Thyroid gland (tissue), 4 donors: Measurements from ENCODE around the gene EVC. TPM values are rescaled to one million over a fixed set of nuclear protein-coding genes. Genes with fewer than 3 reads are reported as not detected.

Source experiments
- DNase-seq, 2 donors: peaks; one replicate each; pipeline ENCODE4 v3.0.0-alpha.2; 2019
- H3K27ac ChIP-seq, 3 donors: fragments of 200-600 bp; sonication (generic); 1 replicate in 2 of 3; 2 replicates in 1 of 3; pipeline ENCODE4 v1.5.1; 2016 to 2019; ENCODE audit warnings: mild to moderate bottlenecking in 1 of 3, moderate library complexity in 1 of 3
- H3K27me3 ChIP-seq: fragments of 200-600 bp; sonication (generic); one replicate; pipeline ENCODE4 v1.5.1; 2019
- H3K36me3 ChIP-seq, 2 donors: fragments of 200-600 bp; sonication (generic); one replicate each; pipeline ENCODE4 v1.5.1; 2016 to 2019
- H3K4me1 ChIP-seq, 2 donors: fragments of 200-600 bp; sonication (generic); one replicate each; pipeline ENCODE4 v1.5.1; 2017 to 2019
- H3K4me3 ChIP-seq, 3 donors: fragments of 200-600 bp; sonication (generic); replicated peaks in 1 of 3; 1 replicate in 2 of 3; 2 replicates in 1 of 3; pipeline ENCODE4 v1.5.1; 2016; ENCODE audit warnings: mild to moderate bottlenecking in 1 of 3
- H3K9me3 ChIP-seq: fragments of 200-600 bp; sonication (generic); one replicate; pipeline ENCODE4 v1.5.1; 2017
- POLR2A ChIP-seq, 2 donors: fragments of 450-650 bp; IDR thresholded peaks; one replicate each; pipeline ENCODE4 v1.6.1; 2017; ENCODE audit warnings: antibody characterized with exemption in 2 of 2, mild to moderate bottlenecking in 2 of 2, moderate library complexity in 1 of 2
- WGBS, 2 donors: methylation state at CpG; one replicate each; pipeline ENCODE4 v1.1.5; 2017; 5-methylcytosine and 5-hydroxymethylcytosine counted together
- intact Hi-C: fragments of 100-400 bp; cut with DNase I; formaldehyde crosslinking; loops from one replicate; pipeline ENCODE4 v1.15.1; 2023
- total RNA-seq, 4 donors: library from RNA; depleted of rRNA; stranded (reverse); fragments of >200 nt; gene quantifications; one replicate each; pipeline ENCODE4 v1.2.3, GENCODE V29; 2016
- TF ChIP-seq, protein P1 (sequence below), 6 experiments: fragments of 200-600 bp in 3 of 6; fragments of 450-650 bp in 3 of 6; sonication (generic) in 3 of 6; IDR thresholded peaks; one replicate each; pipeline ENCODE4 v1.5.1; 2016 to 2019; ENCODE audit warnings: antibody characterized with exemption in 6 of 6, mild to moderate bottlenecking in 2 of 6, inconsistent platforms in 1 of 6, moderate library complexity in 1 of 6

Gene EVC
- total RNA-seq, 4 donors from 2014 or later: 21.4 to 43.6 (median 38.6) TPM

DNA sequence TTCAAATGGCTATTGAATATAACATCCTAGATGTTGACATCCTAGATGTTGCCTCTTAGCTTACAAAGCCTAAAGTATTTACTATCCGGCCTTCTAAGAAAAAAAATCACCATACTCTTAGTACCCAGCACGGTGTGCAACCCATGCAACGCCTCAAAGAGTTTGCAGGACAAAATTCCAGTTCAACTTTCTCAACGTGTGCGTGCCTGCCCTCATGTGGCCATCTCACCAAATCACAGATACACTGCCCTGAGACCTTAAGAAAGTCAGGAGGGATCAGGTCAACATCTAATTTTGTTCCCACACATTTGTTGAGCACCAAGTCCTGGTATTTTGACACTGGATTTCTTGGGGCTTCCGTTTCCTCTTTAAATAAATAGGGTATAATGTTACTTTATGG lies 113.6 kb downstream of the EVC start:
- TF ChIP-seq, protein P1, sequence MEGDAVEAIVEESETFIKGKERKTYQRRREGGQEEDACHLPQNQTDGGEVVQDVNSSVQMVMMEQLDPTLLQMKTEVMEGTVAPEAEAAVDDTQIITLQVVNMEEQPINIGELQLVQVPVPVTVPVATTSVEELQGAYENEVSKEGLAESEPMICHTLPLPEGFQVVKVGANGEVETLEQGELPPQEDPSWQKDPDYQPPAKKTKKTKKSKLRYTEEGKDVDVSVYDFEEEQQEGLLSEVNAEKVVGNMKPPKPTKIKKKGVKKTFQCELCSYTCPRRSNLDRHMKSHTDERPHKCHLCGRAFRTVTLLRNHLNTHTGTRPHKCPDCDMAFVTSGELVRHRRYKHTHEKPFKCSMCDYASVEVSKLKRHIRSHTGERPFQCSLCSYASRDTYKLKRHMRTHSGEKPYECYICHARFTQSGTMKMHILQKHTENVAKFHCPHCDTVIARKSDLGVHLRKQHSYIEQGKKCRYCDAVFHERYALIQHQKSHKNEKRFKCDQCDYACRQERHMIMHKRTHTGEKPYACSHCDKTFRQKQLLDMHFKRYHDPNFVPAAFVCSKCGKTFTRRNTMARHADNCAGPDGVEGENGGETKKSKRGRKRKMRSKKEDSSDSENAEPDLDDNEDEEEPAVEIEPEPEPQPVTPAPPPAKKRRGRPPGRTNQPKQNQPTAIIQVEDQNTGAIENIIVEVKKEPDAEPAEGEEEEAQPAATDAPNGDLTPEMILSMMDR (IDR thresholded peaks at IDR 0.05): peak in 2 of 6 experiments; percentile 13 to 33
- TF ChIP-seq POLR2A (IDR thresholded peaks at IDR 0.05): no peak
- no peak for DNase-seq
- intact Hi-C loops: no loop called here
- Histone ChIP-seq H3K27me3 (no peaks in the 10 kb centered on the region), H3K4me1 (no peaks in the 10 kb centered on the region), H3K27ac (no peak overlapping the region), H3K9me3 (no peaks in the 10 kb centered on the region), H3K36me3 (peaks cover 5 to 13% of the 10 kb centered on the region in 2 donors), H3K4me3 (no peak overlapping the region)
- WGBS, 2 donors: 69 to 73% methylated on average over 6 of the region's 6 CpGs

DNA sequence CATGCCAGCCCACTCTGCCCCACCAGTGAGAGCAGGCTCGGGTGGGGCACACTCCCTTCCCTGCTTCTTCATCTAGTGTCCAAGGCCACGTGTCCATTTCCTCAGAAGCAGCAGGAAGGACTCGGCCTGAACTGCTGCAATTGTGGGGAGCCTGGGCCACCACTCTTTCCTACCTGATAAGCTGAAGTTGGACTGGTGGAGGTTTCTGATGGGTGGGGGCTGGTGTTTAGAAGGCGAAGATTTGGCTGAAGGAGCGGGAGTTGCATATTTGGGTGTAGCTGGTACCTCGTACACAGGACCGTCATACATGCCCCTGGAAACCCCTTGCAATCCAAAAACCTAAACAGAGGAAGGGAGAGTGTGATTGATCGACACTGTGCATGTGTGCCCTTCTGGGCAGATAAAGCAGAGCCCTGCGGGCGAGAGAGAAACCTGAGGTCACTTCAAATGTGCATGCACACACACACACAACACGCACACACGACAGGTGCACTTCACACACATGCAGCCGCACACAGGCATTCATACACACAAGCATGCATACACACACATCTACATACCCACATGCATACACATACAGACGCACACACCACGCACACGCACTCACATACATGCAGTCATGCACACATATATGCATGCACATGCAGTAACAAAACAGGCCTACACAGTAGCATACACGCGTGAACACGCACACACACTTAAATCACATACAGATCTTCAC lies 114.5 kb downstream of the EVC start:
- no peak overlapping the region for H3K4me3 ChIP-seq
- no peak for DNase-seq
- no peaks in the 10 kb centered on the region for H3K27me3 ChIP-seq
- no peak overlapping the region for H3K27ac ChIP-seq
- intact Hi-C loops: no loop called here
- H3K9me3 ChIP-seq: no peaks in the 10 kb centered on the region
- TF ChIP-seq, protein P1 (IDR thresholded peaks at IDR 0.05): no peak
- TF ChIP-seq POLR2A (IDR thresholded peaks at IDR 0.05): no peak
- H3K4me1 ChIP-seq: no peaks in the 10 kb centered on the region
- peaks cover 5 to 9% of the 10 kb centered on the region in 2 donors for H3K36me3 ChIP-seq
- WGBS, 2 donors: 88 to 95% methylated on average over 19 of the region's 19 CpGs

DNA sequence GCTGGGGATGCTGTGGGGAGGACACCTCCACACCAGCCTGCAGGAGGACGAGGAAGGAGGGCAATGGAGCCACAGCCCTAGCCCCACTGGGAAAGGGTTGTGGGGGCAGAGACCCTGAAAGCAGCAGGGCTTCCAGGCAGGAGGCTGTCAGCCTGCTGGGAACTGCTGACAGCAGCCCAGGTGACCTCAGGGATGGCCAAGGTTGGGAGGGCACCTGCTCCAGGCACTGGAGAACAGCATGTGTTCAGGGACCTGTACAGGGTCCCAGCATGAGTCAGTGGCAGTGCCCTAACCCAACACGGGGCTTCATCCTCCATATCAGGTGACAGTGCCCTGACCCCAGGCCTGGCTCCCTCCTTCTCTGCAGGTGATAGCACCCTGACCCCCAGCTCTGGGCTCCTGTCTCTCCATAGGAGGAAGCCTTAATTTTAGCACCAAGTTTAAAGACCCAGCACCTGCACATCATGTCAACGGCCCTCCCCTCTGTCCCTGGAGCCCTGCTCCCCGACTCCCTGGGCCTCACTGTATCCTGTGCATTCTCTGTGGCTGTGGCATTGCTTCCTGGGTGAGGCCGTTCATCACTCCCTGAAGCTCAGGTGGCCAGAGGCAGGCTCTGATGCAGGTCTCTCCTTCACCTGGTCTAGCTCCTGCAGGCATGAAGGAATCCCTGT lies 115.6 kb downstream of the EVC start:
- intact Hi-C loops: no loop called here
- 80 to 83% methylated on average over 5 of the region's 5 CpGs for WGBS, 2 donors
- H3K36me3 ChIP-seq: no peaks in the 10 kb centered on the region

DNA sequence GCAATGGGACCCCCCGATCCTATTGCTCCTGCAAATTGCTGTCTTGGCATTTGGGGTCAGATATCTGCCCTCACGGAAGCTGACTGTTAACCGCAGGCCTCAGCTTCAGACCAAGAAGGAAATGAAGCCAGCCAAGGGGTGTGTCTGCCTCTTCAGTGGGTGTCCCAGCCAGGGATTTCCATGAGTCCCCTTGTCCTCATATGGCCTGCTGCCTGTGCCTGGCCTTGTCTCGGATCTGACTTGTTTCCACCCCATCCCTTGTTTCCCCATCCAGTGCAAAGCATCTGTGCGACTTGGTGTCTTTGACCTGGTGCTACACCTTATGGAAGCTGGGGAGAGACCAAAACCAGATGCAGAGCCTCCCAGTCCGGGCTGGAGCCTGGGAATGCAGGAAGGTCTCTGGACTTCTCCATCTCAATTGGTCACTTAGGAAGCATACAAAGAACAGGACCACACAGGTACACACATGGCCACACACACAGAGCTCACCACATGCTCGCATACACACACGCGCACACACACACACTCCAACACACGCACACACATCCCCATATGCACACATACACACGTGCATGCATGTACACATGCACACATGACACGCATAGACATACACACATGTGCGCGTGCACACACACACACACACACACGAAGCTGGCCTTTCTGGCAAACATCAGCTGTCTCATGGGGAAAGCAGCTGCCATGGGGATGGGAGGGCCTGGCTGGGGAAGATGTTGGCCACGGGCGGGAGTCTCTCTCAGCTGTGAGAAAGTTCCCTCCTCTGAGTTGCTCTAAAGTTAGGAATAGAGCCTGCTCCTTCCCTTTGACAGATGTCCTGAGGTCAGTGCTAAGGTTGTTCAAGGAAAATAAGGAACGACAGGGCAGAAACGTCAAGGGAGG lies 116.4 kb downstream of the EVC start:
- no peaks in the 10 kb centered on the region for H3K4me1 ChIP-seq
- DNase-seq: no peak
- no peak overlapping the region for H3K27ac ChIP-seq
- WGBS, 2 donors: 72 to 84% methylated on average over 18 to 19 of the region's 19 CpGs
- no peaks in the 10 kb centered on the region for H3K27me3 ChIP-seq
- H3K9me3 ChIP-seq: no peaks in the 10 kb centered on the region
- no peaks in the 10 kb centered on the region for H3K36me3 ChIP-seq
- intact Hi-C loops: no loop called here
- TF ChIP-seq, protein P1 (IDR thresholded peaks at IDR 0.05): no peak
- no peak overlapping the region for H3K4me3 ChIP-seq

More for the DNA sequence above, 115.6 kb downstream of the EVC start:
- Histone ChIP-seq H3K27ac (no peak overlapping the region), H3K4me3 (no peak overlapping the region), H3K4me1 (no peaks in the 10 kb centered on the region), H3K27me3 (no peaks in the 10 kb centered on the region), H3K9me3 (no peaks in the 10 kb centered on the region)
- DNase-seq: no peak
- TF ChIP-seq, protein P1 (IDR thresholded peaks at IDR 0.05): no peak
- no peak for TF ChIP-seq POLR2A (IDR thresholded peaks at IDR 0.05)
